Activated CD8-positive, alpha-beta memory T cell treated with anti-CD3 and anti-CD28 coated beads for 36 hours (primary cell): ENCODE results near the gene VNN1. TPM values are rescaled to one million over a fixed set of nuclear protein-coding genes. Genes with fewer than 3 reads are reported as not detected.

Experiments used
- CTCF ChIA-PET: fragments of 350-600 bp; sonication (Branson Sonifier 250); formaldehyde crosslinking; loops from one replicate; lab custom pipeline; 2021; ENCODE audit warnings: antibody characterized with exemption; lab: Charles Lee
- POLR2A ChIA-PET: fragments of 350-600 bp; sonication (Branson Sonifier 250); formaldehyde crosslinking; loops from one replicate; lab custom pipeline; 2021; ENCODE audit warnings: antibody characterized with exemption; lab: Charles Lee
- total RNA-seq, 2 experiments: library from RNA; stranded (reverse); gene quantifications; one replicate each; pipeline ENCODE4 v1.2.3, GENCODE V29; 2021

Gene VNN1, protein sequence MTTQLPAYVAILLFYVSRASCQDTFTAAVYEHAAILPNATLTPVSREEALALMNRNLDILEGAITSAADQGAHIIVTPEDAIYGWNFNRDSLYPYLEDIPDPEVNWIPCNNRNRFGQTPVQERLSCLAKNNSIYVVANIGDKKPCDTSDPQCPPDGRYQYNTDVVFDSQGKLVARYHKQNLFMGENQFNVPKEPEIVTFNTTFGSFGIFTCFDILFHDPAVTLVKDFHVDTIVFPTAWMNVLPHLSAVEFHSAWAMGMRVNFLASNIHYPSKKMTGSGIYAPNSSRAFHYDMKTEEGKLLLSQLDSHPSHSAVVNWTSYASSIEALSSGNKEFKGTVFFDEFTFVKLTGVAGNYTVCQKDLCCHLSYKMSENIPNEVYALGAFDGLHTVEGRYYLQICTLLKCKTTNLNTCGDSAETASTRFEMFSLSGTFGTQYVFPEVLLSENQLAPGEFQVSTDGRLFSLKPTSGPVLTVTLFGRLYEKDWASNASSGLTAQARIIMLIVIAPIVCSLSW
- not detected for total RNA-seq

DNA sequence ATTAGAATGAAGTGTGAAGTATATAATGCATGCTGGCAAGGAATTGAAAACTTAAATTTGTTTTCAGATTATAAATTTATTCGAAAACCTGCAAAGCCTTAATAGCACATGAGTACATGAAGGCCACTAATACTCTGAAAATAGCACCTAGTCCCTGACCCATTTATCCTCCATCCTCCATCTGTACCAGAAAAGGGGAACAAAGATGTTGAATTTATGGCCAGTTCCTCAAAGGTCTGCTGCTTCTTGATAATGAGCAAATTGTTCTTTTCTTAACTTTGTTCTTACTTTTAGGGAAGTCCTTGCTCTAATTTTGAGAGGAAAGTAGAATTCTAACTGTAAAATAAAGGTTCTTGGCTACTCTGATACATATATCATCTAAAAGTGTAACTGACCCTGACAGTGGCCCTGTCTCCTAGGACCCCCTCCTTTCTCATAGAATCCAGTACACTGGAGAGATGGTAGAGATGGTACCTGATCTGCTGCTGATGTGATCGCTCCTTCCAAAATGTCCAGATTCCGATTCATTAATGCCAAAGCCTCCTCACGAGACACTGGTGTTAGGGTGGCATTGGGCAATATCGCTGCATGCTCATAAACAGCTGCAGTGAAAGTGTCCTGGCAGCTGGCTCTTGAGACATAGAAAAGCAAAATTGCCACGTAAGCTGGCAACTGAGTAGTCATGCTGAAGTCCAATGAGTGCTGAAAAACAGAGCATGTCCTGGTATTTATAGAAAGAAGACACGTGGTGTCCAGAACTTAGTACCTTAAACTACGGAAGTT lies at the start of gene VNN1:
VNN1 (minus strand) TSS at position 704 of the 783 bp plus-strand sequence; CDS start at position 684, 20 bp downstream.
- POLR2A ChIA-PET: no interaction called here
- CTCF ChIA-PET: no interaction called here

DNA sequence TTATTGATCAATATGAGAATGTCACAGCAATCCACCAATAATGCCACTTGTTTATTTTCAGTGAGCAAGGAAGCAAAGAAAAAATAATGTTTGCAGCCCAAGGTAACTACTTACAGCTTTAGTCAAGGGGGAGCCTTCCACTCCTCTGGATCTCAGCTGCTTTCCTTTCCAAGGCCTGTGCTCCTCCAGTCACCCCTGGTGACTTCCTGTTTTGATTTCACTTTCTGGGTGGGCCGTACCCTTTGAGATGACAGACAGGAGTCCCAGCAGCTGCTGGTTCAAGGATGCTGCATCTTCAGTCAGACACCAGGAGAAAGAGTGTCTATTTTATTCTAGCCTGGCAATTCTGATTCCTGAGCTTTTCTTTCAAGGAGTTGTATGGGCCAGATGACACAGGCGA lies 49.4 kb upstream of the VNN1 start:
- CTCF ChIA-PET: interaction anchor here (0.9 kb wide), 1 partner anchor 12 kb away, joined by 3 read pairs; no protein-coding TSS in a partner anchor
- POLR2A ChIA-PET: interaction anchor here (1.7 kb wide), 1 partner anchor 51 kb away, joined by 8 read pairs; the partner anchor contains the start of gene RPS12

GRCh38 chr6:132760256-132760655 lies 46.4 kb upstream of the VNN1 start:
- POLR2A ChIA-PET: no interaction called here

GRCh38 chr6:132758689-132759088 lies 44.8 kb upstream of the VNN1 start:
- POLR2A ChIA-PET: no interaction called here

More at GRCh38 chr6:132760256-132760655, 46.4 kb upstream of the VNN1 start:
- CTCF ChIA-PET: interaction anchor here (0.8 kb wide), 1 partner anchor 38 kb away, joined by 4 read pairs; the partner anchor contains the start of gene SLC18B1

DNA sequence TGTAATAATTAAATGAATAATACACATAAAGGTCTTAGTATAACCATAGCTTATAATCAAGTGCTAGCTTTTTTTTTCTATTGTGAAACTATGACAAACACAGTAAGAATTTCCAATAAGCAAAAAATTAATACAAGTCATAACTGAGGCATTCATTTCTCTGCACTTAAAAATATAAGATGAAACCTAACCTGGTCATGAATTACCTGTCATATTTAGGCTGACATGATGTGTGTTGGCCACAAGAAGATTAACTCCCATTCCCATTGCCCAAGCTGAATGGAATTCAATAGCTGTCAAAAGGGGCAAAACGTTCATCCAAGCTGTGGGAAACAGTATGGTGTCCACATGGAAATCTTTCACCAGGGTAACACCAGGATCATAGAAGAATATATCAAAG lies 38.4 kb upstream of the VNN1 start:
- CTCF ChIA-PET: no interaction called here
- POLR2A ChIA-PET: no interaction called here

More at GRCh38 chr6:132758689-132759088, 44.8 kb upstream of the VNN1 start:
- CTCF ChIA-PET: no interaction called here

GRCh38 chr6:132751828-132752227 lies 38.0 kb upstream of the VNN1 start:
- POLR2A ChIA-PET: no interaction called here
- CTCF ChIA-PET: no interaction called here

GRCh38 chr6:132751306-132751705 lies 37.5 kb upstream of the VNN1 start:
- CTCF ChIA-PET: interaction anchor here (0.9 kb wide), 1 partner anchor 12 kb away, joined by 3 read pairs; no protein-coding TSS in a partner anchor

GRCh38 chr6:132750455-132751248 lies 36.8 kb upstream of the VNN1 start:
- ChIA-PET CTCF (interaction anchor here (0.9 kb wide), 1 partner anchor 13 kb away, joined by 3 read pairs; no protein-coding TSS in a partner anchor), POLR2A (interaction anchor here (0.6 to 1.2 kb wide), 3 partner anchors 12 to 64 kb away, joined by 3 to 6 read pairs (median 3); partner anchors contain the start of genes RPS12 and SLC18B1)

More at GRCh38 chr6:132751306-132751705, 37.5 kb upstream of the VNN1 start:
- POLR2A ChIA-PET: no interaction called here

DNA sequence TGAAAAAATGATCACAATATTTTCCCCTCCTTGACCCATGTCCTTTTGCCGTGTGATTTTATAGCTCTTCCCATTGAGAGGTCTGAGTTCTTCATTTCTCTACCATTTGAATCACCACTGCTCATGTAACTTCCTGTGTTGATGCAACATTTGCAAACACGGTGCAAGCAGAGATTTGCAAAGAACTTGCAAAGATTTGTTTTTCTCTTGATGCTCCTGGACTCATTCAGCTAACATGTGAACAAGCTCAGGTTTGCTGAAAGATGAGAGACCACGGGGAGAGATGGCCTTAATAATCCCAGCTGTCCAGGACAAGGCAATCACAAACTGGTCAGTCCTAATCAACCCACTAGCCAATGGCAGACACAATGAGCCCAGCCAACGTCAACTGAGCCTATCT lies 35.3 kb upstream of the VNN1 start:
- CTCF ChIA-PET: interaction anchor here (0.6 kb wide), 1 partner anchor 1213 kb away, joined by 3 read pairs; no protein-coding TSS in a partner anchor
- POLR2A ChIA-PET: interaction anchor here (1.2 kb wide), 1 partner anchor 50 kb away, joined by 3 read pairs; the partner anchor contains the start of gene SLC18B1

- ChIA-PET CTCF (no interaction called here), POLR2A (no interaction called here)
Measured at GRCh38 chr6:132748446-132748845, 34.6 kb upstream of the VNN1 start.

DNA sequence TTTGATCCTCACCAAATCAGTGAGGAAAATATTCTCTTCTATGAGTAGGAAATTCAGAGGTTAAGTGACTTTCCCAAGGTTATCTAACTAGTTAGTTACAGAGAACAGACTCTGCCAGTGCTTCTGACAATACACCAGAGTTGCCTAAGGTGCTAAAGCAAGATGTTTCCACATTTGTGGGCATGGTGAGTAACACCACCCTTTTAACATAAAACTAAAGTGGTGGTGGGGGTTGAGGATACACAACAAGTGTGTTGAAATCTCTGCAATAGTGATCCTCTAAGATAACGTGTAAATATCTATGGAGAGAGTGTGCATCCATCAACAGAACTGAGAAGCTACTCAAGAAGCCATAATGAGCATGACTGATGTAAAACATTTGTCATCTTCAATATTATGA lies 32.2 kb upstream of the VNN1 start:
- ChIA-PET CTCF (no interaction called here), POLR2A (no interaction called here)

- ChIA-PET POLR2A (no interaction called here), CTCF (no interaction called here)
Measured at GRCh38 chr6:132742495-132742894, 28.6 kb upstream of the VNN1 start.

- POLR2A ChIA-PET: no interaction called here
- CTCF ChIA-PET: interaction anchor here (0.6 kb wide), 1 partner anchor 9 kb away, joined by 5 read pairs; no protein-coding TSS in a partner anchor
Measured at GRCh38 chr6:132741281-132741680, 27.4 kb upstream of the VNN1 start.

DNA sequence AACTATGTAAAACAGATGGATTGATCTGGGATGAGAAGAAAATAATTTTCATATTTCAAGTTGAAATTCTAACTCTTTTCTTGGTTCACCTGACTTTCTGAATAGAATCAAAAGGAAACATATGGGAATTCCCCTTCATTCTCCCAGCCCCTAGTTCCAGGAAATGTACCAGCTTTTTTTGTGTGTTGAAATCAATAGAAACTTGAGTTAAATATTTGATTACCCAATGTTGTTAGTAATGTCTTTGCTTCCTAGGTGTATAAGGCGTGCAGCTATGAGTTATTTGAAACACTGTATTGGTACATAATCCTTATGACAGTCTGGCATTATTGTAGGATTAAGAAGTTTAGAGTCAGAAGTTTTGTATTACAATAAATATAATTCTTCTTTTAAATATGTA lies 22.4 kb upstream of the VNN1 start:
- POLR2A ChIA-PET: no interaction called here
- CTCF ChIA-PET: no interaction called here

GRCh38 chr6:132734694-132735236 lies 20.9 kb upstream of the VNN1 start:
- ChIA-PET CTCF (no interaction called here), POLR2A (no interaction called here)

GRCh38 chr6:132733814-132734213 lies 20.0 kb upstream of the VNN1 start:
- ChIA-PET CTCF (no interaction called here), POLR2A (no interaction called here)

DNA sequence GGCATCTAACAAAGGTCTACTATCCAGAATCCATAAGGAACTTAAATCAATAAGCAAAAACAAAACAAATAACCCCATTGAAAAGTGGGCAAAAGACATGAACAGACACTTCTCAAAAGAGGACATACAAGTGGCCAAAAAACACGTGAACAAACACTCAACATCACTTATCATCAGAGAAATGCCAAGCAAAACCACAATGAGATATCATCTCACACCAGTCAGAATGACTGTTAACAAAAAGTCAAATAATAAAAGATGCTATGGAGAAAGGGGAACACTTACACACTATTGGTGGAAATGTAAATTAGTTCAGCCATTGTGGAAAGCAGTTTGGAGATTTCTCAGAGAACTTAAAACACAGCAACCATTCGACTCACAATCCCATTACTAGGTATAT lies 19.4 kb upstream of the VNN1 start:
- POLR2A ChIA-PET: no interaction called here
- CTCF ChIA-PET: no interaction called here

DNA sequence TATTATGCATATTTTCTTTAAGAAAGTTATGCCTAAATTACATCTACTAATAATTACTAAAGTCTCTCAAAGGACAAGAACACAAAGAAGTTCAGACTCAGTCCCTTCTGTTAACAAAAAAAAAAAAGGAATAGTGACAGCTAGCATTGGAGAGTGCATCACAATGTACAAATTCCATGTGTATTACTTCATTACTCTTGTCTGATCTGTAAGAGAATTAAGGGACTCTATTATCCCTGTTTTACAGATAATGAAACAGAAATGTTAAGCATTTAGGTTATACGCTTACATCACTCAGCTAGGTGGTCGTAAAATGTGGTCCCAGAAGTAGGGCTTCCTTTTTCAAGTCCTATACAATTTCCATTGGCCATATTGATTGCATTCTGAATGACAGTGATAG lies 17.2 kb upstream of the VNN1 start:
- CTCF ChIA-PET: no interaction called here
- POLR2A ChIA-PET: no interaction called here
